Transverse colon (tissue), 3 donors: ENCODE results near the gene AKIRIN2.
"Not testable (repeated sequence)": the region's sequence is repeated elsewhere in the genome, so short reads cannot be mapped to it uniquely, and the experiment has no call there.

ENCODE experiments used
- POLR2A ChIP-seq: fragments of 450-650 bp; IDR thresholded peaks from one replicate; pipeline ENCODE4 v1.6.1; 2016; ENCODE audit warnings: antibody characterized with exemption, mild to moderate bottlenecking, moderate library complexity
- POLR2AphosphoS5 ChIP-seq, 3 donors: sonication (generic); formaldehyde crosslinking; IDR thresholded peaks; one replicate each; pipeline ENCODE4 v1.6.1; 2016; ENCODE audit warnings: antibody characterized with exemption in 3 of 3

DNA sequence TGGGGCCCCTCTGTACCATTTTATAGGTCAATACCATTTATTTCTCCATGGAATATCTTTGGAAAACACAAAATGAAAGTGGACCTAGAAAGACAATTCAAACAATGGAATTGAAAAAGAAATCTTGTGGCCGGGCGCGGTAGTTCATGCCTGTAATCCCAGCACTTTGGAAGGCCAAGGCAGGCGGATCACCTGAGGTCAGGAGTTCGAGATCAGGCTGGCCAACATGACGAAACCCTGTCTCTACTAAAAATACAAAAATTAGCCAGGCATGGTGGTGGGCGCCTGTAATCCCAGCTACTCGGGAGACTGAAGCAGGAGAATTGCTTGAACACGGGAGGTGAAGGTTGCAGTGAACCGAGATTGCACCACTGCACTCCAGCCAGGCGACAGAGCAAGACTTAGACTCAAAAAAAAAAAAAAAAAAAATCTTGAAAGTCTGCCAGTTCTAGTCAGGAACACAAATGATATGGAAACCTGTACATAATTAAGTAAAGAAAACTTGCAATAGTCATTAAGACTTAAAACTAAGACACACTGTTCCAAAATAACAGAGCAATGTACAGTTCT is 15.3 kb downstream of the AKIRIN2 start:
- not testable (repeated sequence) for TF ChIP-seq POLR2AphosphoS5 (IDR thresholded peaks at IDR 0.05); POLR2A
